GM21723 (cell line): ENCODE results near the gene SLAMF9.

ENCODE experiments used
- ATAC-seq: cut with Tn5 transposase; IDR thresholded peaks from one replicate; pipeline ENCODE4 v1.9.1; 2021; ENCODE audit warnings: mild to moderate bottlenecking, moderate library complexity; ENCODE audit not compliant: unreplicated experiment

Gene SLAMF9

GRCh38 chr1:159977364-159978106 lies 23.5 kb upstream of the SLAMF9 start:
- ATAC-seq, result no peak

- ATAC-seq, result no peak
Observed at GRCh38 chr1:159974350-159974965, 20.4 kb upstream of the SLAMF9 start.

- ATAC-seq, result no peak
Observed at GRCh38 chr1:159973350-159973940, 19.4 kb upstream of the SLAMF9 start.

GRCh38 chr1:159972443-159973205 lies 18.6 kb upstream of the SLAMF9 start:
- ATAC-seq, result no peak

GRCh38 chr1:159970932-159971342 lies 16.9 kb upstream of the SLAMF9 start:
- no peak for ATAC-seq

GRCh38 chr1:159968901-159969300 lies 14.9 kb upstream of the SLAMF9 start:
- ATAC-seq, result no peak

- ATAC-seq, result no peak
Observed at GRCh38 chr1:159965263-159965662, 11.2 kb upstream of the SLAMF9 start.

- ATAC-seq, result no peak
Observed at GRCh38 chr1:159964144-159964543, 10.1 kb upstream of the SLAMF9 start.

- no peak for ATAC-seq
Observed at GRCh38 chr1:159962176-159962575, 8.1 kb upstream of the SLAMF9 start.

- ATAC-seq, result no peak
Observed at GRCh38 chr1:159961636-159962035, 7.6 kb upstream of the SLAMF9 start.

- ATAC-seq, result no peak
Observed at GRCh38 chr1:159960721-159961381, 6.8 kb upstream of the SLAMF9 start.

- ATAC-seq, result no peak
Observed at GRCh38 chr1:159959451-159959850, 5.4 kb upstream of the SLAMF9 start.

GRCh38 chr1:159958719-159959380 lies 4.8 kb upstream of the SLAMF9 start:
- no peak for ATAC-seq

- ATAC-seq, result no peak
Observed at GRCh38 chr1:159957824-159958268, 3.8 kb upstream of the SLAMF9 start.

- ATAC-seq, result no peak
Observed at GRCh38 chr1:159955456-159955855, 1.4 kb upstream of the SLAMF9 start.

- ATAC-seq, result no peak
Observed at GRCh38 chr1:159952932-159953331, 1.1 kb downstream of the SLAMF9 start.

- ATAC-seq, result no peak
Observed at GRCh38 chr1:159951551-159951950, 2.5 kb downstream of the SLAMF9 start.

- ATAC-seq, result no peak
Observed at GRCh38 chr1:159951016-159951415, 3.0 kb downstream of the SLAMF9 start.

GRCh38 chr1:159949981-159950381 lies 4.1 kb downstream of the SLAMF9 start:
- no peak for ATAC-seq

- ATAC-seq, result no peak
Observed at GRCh38 chr1:159949123-159949522, 4.9 kb downstream of the SLAMF9 start.
